SIG-M5 (cell line): ENCODE data around the gene FARS2.

Source experiments
- DNase-seq: peaks from one replicate; lab custom pipeline; 2025; lab: John Stamatoyannopoulos, UW

The FARS2 gene

GRCh38 chr6:5260661-5261544, at the start of gene FARS2, which contains the start of gene LYRM4:
Gene FARS2, plus strand, starts transcription at chr6:5261513.
Gene LYRM4, minus strand, starts transcription at chr6:5260950. Its CDS starts 217 bp downstream, at chr6:5260733.
- peak; percentile 36 for DNase-seq

- no peak for DNase-seq
Observed at GRCh38 chr6:5213836-5214235, 47.5 kb upstream of the FARS2 start.

GRCh38 chr6:5214570-5215052, 46.7 kb upstream of the FARS2 start:
- DNase-seq, result no peak

- DNase-seq, result no peak
Observed at GRCh38 chr6:5215159-5215558, 46.2 kb upstream of the FARS2 start.

- no peak for DNase-seq
Observed at GRCh38 chr6:5215799-5216198, 45.5 kb upstream of the FARS2 start.

GRCh38 chr6:5217356-5217755, 44.0 kb upstream of the FARS2 start:
- no peak for DNase-seq

- no peak for DNase-seq
Observed at GRCh38 chr6:5219011-5219691, 42.2 kb upstream of the FARS2 start.

GRCh38 chr6:5220443-5220842, 40.9 kb upstream of the FARS2 start:
- no peak for DNase-seq

GRCh38 chr6:5223309-5223708, 38.0 kb upstream of the FARS2 start:
- DNase-seq, result no peak

GRCh38 chr6:5229356-5229755, 32.0 kb upstream of the FARS2 start:
- no peak for DNase-seq

GRCh38 chr6:5230081-5230480, 31.2 kb upstream of the FARS2 start:
- no peak for DNase-seq

GRCh38 chr6:5231289-5231688, 30.0 kb upstream of the FARS2 start:
- no peak for DNase-seq

- DNase-seq, result no peak
Observed at GRCh38 chr6:5234874-5235273, 26.4 kb upstream of the FARS2 start.

- no peak for DNase-seq
Observed at GRCh38 chr6:5235830-5236229, 25.5 kb upstream of the FARS2 start.

- no peak for DNase-seq
Observed at GRCh38 chr6:5237805-5238204, 23.5 kb upstream of the FARS2 start.

GRCh38 chr6:5238336-5238735, 23.0 kb upstream of the FARS2 start:
- DNase-seq, result no peak

GRCh38 chr6:5241252-5241651, 20.1 kb upstream of the FARS2 start:
- no peak for DNase-seq

- no peak for DNase-seq
Observed at GRCh38 chr6:5243069-5243468, 18.2 kb upstream of the FARS2 start.

- no peak for DNase-seq
Observed at GRCh38 chr6:5246141-5247097, 14.9 kb upstream of the FARS2 start.

- no peak for DNase-seq
Observed at GRCh38 chr6:5247201-5247600, 14.1 kb upstream of the FARS2 start.

GRCh38 chr6:5248302-5249098, 12.8 kb upstream of the FARS2 start:
- DNase-seq, result no peak
